MCF 10A (cell line): Measurements from ENCODE around the gene HEXIM1. TPM values are rescaled to one million over a fixed set of nuclear protein-coding genes. Genes with fewer than 3 reads are reported as not detected.

Source experiments
- BruUV-seq: library from RNA; stranded (reverse); fragments of 400-500 nt; replicated peaks from 2 replicates; lab custom pipeline; 2021; lab: Mats Ljungman, UMichigan
- CTCF ChIA-PET: fragments of 300-600 bp; sonication (Branson Sonifier 250); formaldehyde crosslinking; extraction: SDS; loops from one replicate; lab custom pipeline; 2021; ENCODE audit warnings: antibody characterized with exemption, inconsistent platforms; lab: Yijun Ruan, JAX
- POLR2A ChIA-PET: fragments of 300-600, 350-650 bp; sonication (Branson Sonifier 250); formaldehyde crosslinking; extraction: SDS; loops from one replicate; lab custom pipeline; 2020; ENCODE audit warnings: antibody characterized with exemption, inconsistent platforms; lab: Yijun Ruan, JAX
- DNase-seq: peaks from one replicate; pipeline ENCODE4 v3.0.0-alpha.2; 2018; ENCODE audit not compliant: unreplicated experiment
- H3K27ac Mint-ChIP-seq: one replicate; pipeline ENCODE4 v1.8.0; 2022; ENCODE audit warnings: mild to moderate bottlenecking, low read depth, mixed read lengths; ENCODE audit not compliant: unreplicated experiment
- H3K27me3 Mint-ChIP-seq: one replicate; pipeline ENCODE4 v1.8.0; 2022; ENCODE audit warnings: mixed read lengths; ENCODE audit not compliant: insufficient read depth, unreplicated experiment
- H3K36me3 Mint-ChIP-seq: one replicate; pipeline ENCODE4 v1.8.0; 2022; ENCODE audit warnings: mild to moderate bottlenecking, moderate library complexity, mixed read lengths; ENCODE audit not compliant: insufficient read depth, unreplicated experiment
- H3K4me1 Mint-ChIP-seq: one replicate; pipeline ENCODE4 v1.8.0; 2022; ENCODE audit warnings: mixed read lengths; ENCODE audit not compliant: insufficient read depth, unreplicated experiment
- H3K4me3 Mint-ChIP-seq: one replicate; pipeline ENCODE4 v1.8.0; 2022; ENCODE audit warnings: mild to moderate bottlenecking, moderate library complexity, mixed read lengths; ENCODE audit not compliant: unreplicated experiment
- H3K9me3 Mint-ChIP-seq: one replicate; pipeline ENCODE4 v1.8.0; 2022; ENCODE audit warnings: mixed read lengths; ENCODE audit not compliant: unreplicated experiment
- intact Hi-C: fragments of 100-400 bp; cut with micrococcal nuclease; formaldehyde crosslinking; loops from 2 replicates; pipeline ENCODE4 v1.14.1; 2022
- total RNA-seq: library from RNA; stranded (reverse); gene quantifications from 2 replicates; pipeline ENCODE4 v1.2.3, GENCODE V29; 2022
- TF ChIP-seq, protein P1 (sequence below): fragments of 200-600 bp; IDR thresholded peaks from one replicate; pipeline ENCODE4 v1.8.0; 2022; ENCODE audit warnings: antibody characterized with exemption, mild to moderate bottlenecking; ENCODE audit not compliant: unreplicated experiment

HEXIM1 gene
- total RNA-seq, 1 experiment from 2014 or later, result 26.7 TPM

- Mint-ChIP-seq H3K4me3 (no peak overlapping the region), H3K4me1 (no peaks in the 10 kb centered on the region), H3K27me3 (no peaks in the 10 kb centered on the region), H3K36me3 (peaks cover 69% of the 10 kb centered on the region), H3K9me3 (no peaks in the 10 kb centered on the region), H3K27ac (peak overlapping the region; percentile 77)
- DNase-seq, result peak; percentile 29
- BruUV-seq, result TSS peak; percentile 27
- ChIA-PET POLR2A (interaction anchor here (0.6 to 2.3 kb wide), 8 partner anchors 9 to 46 kb away, joined by 3 to 9 read pairs (median 4); no protein-coding TSS in a partner anchor), CTCF (interaction anchor here (0.7 to 2.7 kb wide), 9 partner anchors 8 to 86 kb away, joined by 3 to 19 read pairs (median 4); partner anchors contain the start of gene ACBD4)
- intact Hi-C loops, result loop anchor here (2.0 kb wide), 1 partner anchor 24 kb away; the partner anchor contains the start of gene PLCD3
- TF ChIP-seq, protein P1, sequence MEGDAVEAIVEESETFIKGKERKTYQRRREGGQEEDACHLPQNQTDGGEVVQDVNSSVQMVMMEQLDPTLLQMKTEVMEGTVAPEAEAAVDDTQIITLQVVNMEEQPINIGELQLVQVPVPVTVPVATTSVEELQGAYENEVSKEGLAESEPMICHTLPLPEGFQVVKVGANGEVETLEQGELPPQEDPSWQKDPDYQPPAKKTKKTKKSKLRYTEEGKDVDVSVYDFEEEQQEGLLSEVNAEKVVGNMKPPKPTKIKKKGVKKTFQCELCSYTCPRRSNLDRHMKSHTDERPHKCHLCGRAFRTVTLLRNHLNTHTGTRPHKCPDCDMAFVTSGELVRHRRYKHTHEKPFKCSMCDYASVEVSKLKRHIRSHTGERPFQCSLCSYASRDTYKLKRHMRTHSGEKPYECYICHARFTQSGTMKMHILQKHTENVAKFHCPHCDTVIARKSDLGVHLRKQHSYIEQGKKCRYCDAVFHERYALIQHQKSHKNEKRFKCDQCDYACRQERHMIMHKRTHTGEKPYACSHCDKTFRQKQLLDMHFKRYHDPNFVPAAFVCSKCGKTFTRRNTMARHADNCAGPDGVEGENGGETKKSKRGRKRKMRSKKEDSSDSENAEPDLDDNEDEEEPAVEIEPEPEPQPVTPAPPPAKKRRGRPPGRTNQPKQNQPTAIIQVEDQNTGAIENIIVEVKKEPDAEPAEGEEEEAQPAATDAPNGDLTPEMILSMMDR, result no peak
Observed at GRCh38 chr17:45108595-45109521, 39.4 kb upstream of the HEXIM1 start.

DNA sequence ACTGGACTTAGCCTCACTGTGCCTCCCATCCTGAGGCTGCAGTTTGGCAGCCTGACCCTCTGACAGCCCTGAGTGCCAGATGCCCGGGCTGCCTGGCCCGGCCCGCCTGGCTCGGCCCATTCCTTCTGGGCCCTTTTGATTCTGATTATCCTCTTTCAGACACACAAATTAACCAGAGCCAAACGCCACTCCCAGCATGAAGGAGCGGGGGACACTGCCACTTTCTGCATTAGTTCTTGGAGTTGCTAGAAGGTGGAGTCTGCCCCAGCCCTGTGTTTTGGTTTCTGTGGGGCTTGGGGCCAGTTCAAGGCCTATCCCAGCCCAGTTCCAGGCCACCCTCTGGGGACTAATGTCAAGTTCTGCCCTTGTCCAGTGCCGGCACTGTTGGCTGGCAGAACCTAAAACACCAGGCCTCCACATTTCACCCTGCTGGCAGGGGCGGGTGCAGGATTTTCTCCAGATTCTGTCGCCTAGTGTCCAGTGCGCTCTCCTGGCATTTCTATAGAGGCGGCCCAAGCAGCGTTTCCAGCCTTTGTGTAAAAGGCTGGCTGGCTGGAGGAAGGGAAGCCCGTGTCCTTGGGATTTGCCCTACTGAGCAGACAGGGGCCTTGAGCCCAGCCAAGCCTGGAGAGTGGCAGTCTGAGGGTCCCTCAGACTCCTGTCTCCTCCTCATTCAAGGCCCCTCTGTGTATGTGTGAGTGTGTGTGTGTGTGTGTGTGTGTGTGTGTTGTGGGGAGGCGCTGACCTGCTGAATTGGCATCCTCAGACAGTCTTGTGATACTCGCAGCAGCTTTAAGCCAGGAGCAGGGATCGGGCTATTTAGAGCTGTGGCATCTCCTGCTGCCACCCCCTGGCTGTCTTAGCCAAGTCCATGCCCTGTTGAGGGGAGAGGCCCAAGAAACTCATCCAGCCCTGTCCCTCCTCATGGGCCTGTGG, 37.3 kb upstream of the HEXIM1 start:
- Mint-ChIP-seq H3K9me3 (no peaks in the 10 kb centered on the region), H3K27ac (no peak overlapping the region), H3K4me3 (no peak overlapping the region), H3K27me3 (no peaks in the 10 kb centered on the region), H3K36me3 (peaks cover 60% of the 10 kb centered on the region), H3K4me1 (no peaks in the 10 kb centered on the region)
- TF ChIP-seq, protein P1, result no peak
- BruUV-seq, result no TSS peak
- POLR2A ChIA-PET, result interaction anchor here (1.7 kb wide), 1 partner anchor 9 kb away, joined by 4 read pairs; no protein-coding TSS in a partner anchor
- CTCF ChIA-PET, result interaction anchor here (0.6 to 1.1 kb wide), 4 partner anchors 11 to 335 kb away, joined by 3 to 6 read pairs (median 4); no protein-coding TSS in a partner anchor
- intact Hi-C loops, result no loop called here
- no peak for DNase-seq

GRCh38 chr17:45111850-45112249, 36.4 kb upstream of the HEXIM1 start:
- TF ChIP-seq, protein P1, result no peak
- BruUV-seq, result TSS peak; percentile 49
- Mint-ChIP-seq H3K36me3 (peaks cover 55% of the 10 kb centered on the region), H3K9me3 (no peaks in the 10 kb centered on the region), H3K4me3 (no peak overlapping the region), H3K27ac (no peak overlapping the region), H3K27me3 (no peaks in the 10 kb centered on the region), H3K4me1 (no peaks in the 10 kb centered on the region)
- ChIA-PET POLR2A (interaction anchor here (1.7 kb wide), 1 partner anchor 10 kb away, joined by 4 read pairs; no protein-coding TSS in a partner anchor), CTCF (interaction anchor here (0.6 to 1.4 kb wide), 5 partner anchors 12 to 86 kb away, joined by 3 to 4 read pairs (median 4); no protein-coding TSS in a partner anchor)
- no peak for DNase-seq
- intact Hi-C loops, result no loop called here
